GM12864 (cell line): ENCODE results near the gene FRS2.
A peak's percentile ranks its signal among the peaks of the same experiment; 100 is the strongest.

ENCODE experiments used
- DNase-seq: peaks from one replicate; pipeline ENCODE4 v3.0.0-alpha.2; 2011; ENCODE audit warnings: low read depth
- H3K4me3 ChIP-seq: 2 replicates; pipeline ENCODE4 v1.5.1; 2011; ENCODE audit warnings: mild to moderate bottlenecking, low read depth, low read length, control low read depth
- TF ChIP-seq, protein P1 (sequence below): IDR thresholded peaks from 2 replicates; pipeline ENCODE4 v1.5.1; 2011; ENCODE audit warnings: low read depth, mild to moderate bottlenecking, moderate library complexity, low read length, control low read depth, inconsistent platforms; ENCODE audit errors: missing control alignments

FRS2 gene

DNA sequence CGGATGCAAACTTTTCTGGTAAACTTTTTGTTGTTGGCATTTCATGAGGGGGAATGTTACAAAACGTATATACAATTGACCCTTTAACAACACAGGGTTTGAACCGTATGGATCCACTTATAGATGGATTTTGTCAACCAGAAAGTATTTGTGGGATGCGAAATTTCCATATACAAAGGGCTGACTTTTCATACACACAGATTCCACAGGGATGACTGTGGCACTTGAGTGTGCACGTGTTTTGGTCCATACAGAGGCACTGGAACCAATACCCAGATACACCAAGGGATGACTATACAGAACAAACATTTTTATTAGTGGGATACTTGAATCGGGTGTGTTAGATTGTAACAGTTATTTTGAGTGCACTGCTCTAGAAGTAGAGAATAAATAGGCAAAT lies 85.3 kb downstream of the FRS2 start:
- H3K4me3 ChIP-seq = no peak overlapping the region
- TF ChIP-seq, protein P1, sequence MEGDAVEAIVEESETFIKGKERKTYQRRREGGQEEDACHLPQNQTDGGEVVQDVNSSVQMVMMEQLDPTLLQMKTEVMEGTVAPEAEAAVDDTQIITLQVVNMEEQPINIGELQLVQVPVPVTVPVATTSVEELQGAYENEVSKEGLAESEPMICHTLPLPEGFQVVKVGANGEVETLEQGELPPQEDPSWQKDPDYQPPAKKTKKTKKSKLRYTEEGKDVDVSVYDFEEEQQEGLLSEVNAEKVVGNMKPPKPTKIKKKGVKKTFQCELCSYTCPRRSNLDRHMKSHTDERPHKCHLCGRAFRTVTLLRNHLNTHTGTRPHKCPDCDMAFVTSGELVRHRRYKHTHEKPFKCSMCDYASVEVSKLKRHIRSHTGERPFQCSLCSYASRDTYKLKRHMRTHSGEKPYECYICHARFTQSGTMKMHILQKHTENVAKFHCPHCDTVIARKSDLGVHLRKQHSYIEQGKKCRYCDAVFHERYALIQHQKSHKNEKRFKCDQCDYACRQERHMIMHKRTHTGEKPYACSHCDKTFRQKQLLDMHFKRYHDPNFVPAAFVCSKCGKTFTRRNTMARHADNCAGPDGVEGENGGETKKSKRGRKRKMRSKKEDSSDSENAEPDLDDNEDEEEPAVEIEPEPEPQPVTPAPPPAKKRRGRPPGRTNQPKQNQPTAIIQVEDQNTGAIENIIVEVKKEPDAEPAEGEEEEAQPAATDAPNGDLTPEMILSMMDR = no peak
- no peak for DNase-seq

DNA sequence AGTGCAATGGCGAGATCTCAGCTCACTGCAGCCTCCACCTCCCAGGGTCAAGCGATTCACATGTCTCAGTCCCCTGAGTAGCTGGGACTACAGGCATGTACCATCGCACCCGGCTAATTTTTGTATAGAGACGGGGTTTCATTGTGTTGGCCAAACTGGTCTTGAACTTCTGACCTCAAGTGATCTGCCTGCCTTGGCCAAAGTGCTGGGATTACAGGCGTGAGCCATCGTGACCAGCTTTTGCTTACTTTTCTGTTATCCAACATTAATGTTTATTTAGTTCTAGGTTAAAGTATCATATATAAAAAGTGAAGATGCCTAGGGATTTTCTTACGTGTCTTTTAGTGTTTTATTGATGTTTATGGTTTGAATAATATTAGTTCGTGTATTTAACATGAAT lies 86.2 kb downstream of the FRS2 start:
- TF ChIP-seq, protein P1 = no peak
- DNase-seq = no peak
- no peak overlapping the region for H3K4me3 ChIP-seq

DNA sequence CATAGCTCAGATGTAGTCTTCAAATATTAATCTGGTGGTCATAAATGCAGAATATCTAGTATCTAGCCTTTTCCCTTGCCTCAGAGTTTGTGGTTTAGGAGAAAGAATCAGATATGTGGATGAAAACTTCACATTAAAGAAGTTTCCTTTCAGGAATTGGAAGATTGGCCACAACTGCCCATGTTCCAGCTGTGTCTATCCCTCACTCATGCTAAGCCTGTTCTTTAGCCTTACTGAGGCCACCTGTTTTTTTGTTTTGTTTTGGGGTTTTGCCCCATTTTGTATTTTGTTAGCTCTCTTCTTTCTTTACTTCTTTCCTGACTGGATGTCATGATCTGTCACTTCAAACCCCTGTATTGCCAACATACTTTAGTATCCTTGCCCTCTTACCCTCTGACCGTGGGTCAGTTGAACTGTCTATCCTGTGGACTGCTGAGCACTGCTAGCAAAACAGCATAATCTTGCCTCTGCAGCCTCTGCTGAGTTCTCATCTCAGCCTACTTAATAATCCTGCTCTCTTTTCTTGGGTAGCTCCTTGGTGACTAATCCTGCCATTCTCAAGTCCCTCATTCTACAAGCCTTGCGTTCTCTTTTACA lies 93.1 kb downstream of the FRS2 start:
- no peak for DNase-seq
- H3K4me3 ChIP-seq = no peak overlapping the region
- TF ChIP-seq, protein P1 = no peak

GRCh38 chr12:69566603-69567002 lies 96.4 kb downstream of the FRS2 start:
- TF ChIP-seq, protein P1 = peak; percentile 13
- DNase-seq = no peak
- no peak overlapping the region for H3K4me3 ChIP-seq

DNA sequence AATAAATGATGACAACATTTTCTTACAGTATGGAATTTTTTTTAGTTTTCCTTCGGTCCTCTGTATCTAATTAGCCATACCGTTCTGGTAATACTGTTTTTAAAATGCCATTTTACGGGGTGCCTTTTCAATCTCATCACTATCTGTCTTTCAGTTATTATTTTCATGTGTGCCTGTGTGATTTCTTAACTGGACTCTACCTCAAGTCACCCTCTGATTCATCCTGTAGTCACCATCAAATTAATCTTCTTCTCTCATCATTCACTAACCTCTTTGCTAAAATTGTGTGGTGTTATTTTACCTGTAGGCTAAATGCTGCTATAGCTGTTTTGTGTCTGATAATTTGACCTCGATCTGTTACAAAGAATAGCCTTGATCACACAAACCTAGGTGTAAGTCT lies 99.0 kb downstream of the FRS2 start:
- no peak for DNase-seq
- H3K4me3 ChIP-seq = no peak overlapping the region
- TF ChIP-seq, protein P1 = no peak

- no peak for DNase-seq
- TF ChIP-seq, protein P1 = no peak
- H3K4me3 ChIP-seq = no peak overlapping the region
Measured at GRCh38 chr12:69570000-69570516, 99.9 kb downstream of the FRS2 start.

DNA sequence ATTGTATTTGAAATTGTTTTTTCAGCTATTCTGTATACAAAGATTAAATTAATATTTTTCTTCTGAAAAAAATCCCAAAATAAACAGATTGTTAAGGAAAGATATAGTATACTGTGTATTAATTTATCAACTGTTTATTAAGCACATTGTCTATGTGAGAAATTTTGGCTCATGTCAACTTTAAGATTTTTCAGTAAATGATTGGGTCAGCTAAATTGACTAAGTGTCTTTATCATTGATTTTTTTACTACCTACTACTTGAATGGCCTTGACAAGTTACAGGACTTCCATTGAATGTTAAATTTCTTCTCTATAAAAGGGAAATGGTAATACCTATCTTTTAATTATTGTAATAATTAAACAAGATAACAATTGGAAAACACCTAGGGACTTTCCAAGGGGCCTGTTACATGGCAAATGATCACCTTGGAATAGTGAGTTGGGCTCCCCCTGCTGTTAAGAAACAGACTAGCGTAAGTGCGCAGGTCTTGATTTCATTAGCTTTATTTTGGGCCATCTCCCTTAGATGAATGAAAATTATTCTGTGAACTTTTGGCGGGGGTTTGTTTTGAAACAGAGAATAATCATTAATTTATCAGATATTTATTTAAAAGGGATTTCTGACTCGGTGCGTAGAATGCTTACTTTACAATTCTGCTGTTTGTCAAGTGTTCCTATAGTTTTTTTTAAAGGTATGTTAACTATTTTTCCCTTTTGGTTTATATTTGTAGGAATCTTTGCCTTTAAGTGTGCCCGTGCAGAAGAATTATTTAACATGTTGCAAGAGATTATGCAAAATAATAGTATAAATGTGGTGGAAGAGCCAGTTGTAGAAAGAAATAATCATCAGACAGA lies 100.6 kb downstream of the FRS2 start:
- H3K4me3 ChIP-seq = no peak overlapping the region
- no peak for DNase-seq
- TF ChIP-seq, protein P1 = peak; percentile 66
